ENCODE measurements around the gene RTP2.

DNA sequence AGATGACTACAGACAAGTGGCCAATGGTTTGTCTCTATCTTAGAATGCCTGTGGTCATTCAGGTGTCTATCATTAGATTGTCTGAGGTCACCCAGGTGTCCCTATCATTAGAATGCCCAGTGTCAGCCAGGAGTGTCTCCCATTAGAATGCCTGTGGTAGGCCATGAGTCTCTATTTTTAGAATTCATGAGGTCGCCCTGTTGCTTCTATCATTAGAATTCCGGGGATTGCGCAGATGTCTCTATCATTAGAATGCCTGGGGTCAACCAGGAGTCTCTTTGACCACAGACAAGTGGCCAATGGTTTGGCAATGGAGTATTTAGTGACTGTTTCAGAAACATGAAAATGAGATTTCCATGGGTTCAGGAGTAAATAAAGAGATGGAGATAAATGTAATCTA lies 7.6 kb downstream of the RTP2 start:
- TF ChIP-seq, protein P1, sequence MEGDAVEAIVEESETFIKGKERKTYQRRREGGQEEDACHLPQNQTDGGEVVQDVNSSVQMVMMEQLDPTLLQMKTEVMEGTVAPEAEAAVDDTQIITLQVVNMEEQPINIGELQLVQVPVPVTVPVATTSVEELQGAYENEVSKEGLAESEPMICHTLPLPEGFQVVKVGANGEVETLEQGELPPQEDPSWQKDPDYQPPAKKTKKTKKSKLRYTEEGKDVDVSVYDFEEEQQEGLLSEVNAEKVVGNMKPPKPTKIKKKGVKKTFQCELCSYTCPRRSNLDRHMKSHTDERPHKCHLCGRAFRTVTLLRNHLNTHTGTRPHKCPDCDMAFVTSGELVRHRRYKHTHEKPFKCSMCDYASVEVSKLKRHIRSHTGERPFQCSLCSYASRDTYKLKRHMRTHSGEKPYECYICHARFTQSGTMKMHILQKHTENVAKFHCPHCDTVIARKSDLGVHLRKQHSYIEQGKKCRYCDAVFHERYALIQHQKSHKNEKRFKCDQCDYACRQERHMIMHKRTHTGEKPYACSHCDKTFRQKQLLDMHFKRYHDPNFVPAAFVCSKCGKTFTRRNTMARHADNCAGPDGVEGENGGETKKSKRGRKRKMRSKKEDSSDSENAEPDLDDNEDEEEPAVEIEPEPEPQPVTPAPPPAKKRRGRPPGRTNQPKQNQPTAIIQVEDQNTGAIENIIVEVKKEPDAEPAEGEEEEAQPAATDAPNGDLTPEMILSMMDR (IDR thresholded peaks at IDR 0.05; ENCODE audit: poor library complexity) = no peak
- TF ChIP-seq EZH2 (IDR thresholded peaks at IDR 0.05; ENCODE audit: borderline replicate concordance) = no peak

Measured in hepatocyte (in vitro differentiated cells).